Keratinocyte (primary cell): Measurements from ENCODE around the gene KIFC1. TPM values are rescaled to one million over a fixed set of nuclear protein-coding genes. Genes with fewer than 3 reads are reported as not detected.

Experiments used
- DNase-seq: peaks from one replicate; pipeline ENCODE4 v3.0.0-alpha.2; 2011; ENCODE audit warnings: low read depth, missing footprints, low spot score
- FAIRE-seq: peaks from 2 replicates; lab custom pipeline; 2011; peaks lifted over from hg19 to GRCh38; lab: Jason Lieb, UNC
- H2AFZ ChIP-seq: 2 replicates; pipeline ENCODE4 v1.6.0; 2012; ENCODE audit warnings: low read length, control low read depth, inconsistent platforms; ENCODE audit not compliant: control insufficient read depth
- H3K27ac ChIP-seq: 2 replicates; pipeline ENCODE4 v1.5.1; 2011; ENCODE audit warnings: low read length; ENCODE audit not compliant: control insufficient read depth, insufficient read depth
- H3K27me3 ChIP-seq: 3 replicates; pipeline ENCODE4 v1.6.0; 2011; ENCODE audit warnings: low read length; ENCODE audit not compliant: control insufficient read depth, insufficient read depth; ENCODE audit errors: extremely low read depth
- H3K36me3 ChIP-seq, 2 experiments: 2 replicates in 1 of 2; 3 replicates in 1 of 2; pipeline ENCODE4 v1.5.1; 2011; ENCODE audit warnings: low read length in 2 of 2, mild to moderate bottlenecking in 1 of 2; ENCODE audit not compliant: control insufficient read depth in 2 of 2, insufficient read depth in 2 of 2; ENCODE audit errors: extremely low read depth in 1 of 2
- H3K4me1 ChIP-seq: 3 replicates; pipeline ENCODE4 v1.5.1; 2011; ENCODE audit warnings: low read length; ENCODE audit not compliant: control insufficient read depth, insufficient read depth; ENCODE audit errors: extremely low read depth
- H3K4me2 ChIP-seq: 3 replicates; pipeline ENCODE4 v1.6.0; 2011; ENCODE audit warnings: low read depth, low read length; ENCODE audit not compliant: control insufficient read depth, insufficient read depth; ENCODE audit errors: extremely low read depth
- H3K4me3 ChIP-seq, 3 experiments: fragments of 200-600 bp in 1 of 3; sonication (generic) in 1 of 3; 2 replicates in 2 of 3; 3 replicates in 1 of 3; pipeline ENCODE4 v1.5.1; 2011 to 2016; ENCODE audit warnings: low read length in 3 of 3, mild to moderate bottlenecking in 3 of 3, control low read depth in 2 of 3, inconsistent platforms in 1 of 3, low read depth in 1 of 3, mixed read lengths in 1 of 3, mixed run types in 1 of 3, moderate library complexity in 1 of 3; ENCODE audit not compliant: control insufficient read depth in 2 of 3, insufficient read depth in 2 of 3; ENCODE audit errors: extremely low read depth in 1 of 3
- H3K79me2 ChIP-seq: 2 replicates; pipeline ENCODE4 v1.6.0; 2012; ENCODE audit warnings: low read length; ENCODE audit not compliant: control insufficient read depth, insufficient read depth
- H3K9ac ChIP-seq: 3 replicates; pipeline ENCODE4 v1.6.0; 2011; ENCODE audit warnings: low read length; ENCODE audit not compliant: control insufficient read depth, insufficient read depth; ENCODE audit errors: extremely low read depth
- H3K9me1 ChIP-seq: 3 replicates; pipeline ENCODE4 v1.6.0; 2011; ENCODE audit warnings: low read length; ENCODE audit not compliant: control insufficient read depth, insufficient read depth; ENCODE audit errors: extremely low read depth
- H3K9me3 ChIP-seq: 2 replicates; pipeline ENCODE4 v1.5.1; 2012; ENCODE audit warnings: low read depth, low read length; ENCODE audit not compliant: control insufficient read depth
- H4K20me1 ChIP-seq: 3 replicates; pipeline ENCODE4 v1.6.0; 2011; ENCODE audit warnings: low read length; ENCODE audit not compliant: control insufficient read depth, insufficient read depth; ENCODE audit errors: extremely low read depth
- EZH2 ChIP-seq: IDR thresholded peaks from one replicate; pipeline ENCODE4 v1.6.1; 2012; ENCODE audit warnings: inconsistent platforms, mild to moderate bottlenecking, low read length, moderate library complexity
- dilution Hi-C: fragments of 300-500 bp; cut with MboI; formaldehyde crosslinking; loops from one replicate; pipeline ENCODE4 v1.7.0; 2020; ENCODE audit warnings: low sequenced_read_pairs; ENCODE audit not compliant: extremely low pct_ligation_motif_present
- polyA plus RNA-seq, 5 experiments: library from polyadenylated mRNA; depleted of rRNA in 3 of 5; stranded (reverse) in 3 of 5; stranded (forward) in 1 of 5; unstranded in 1 of 5; fragments of >200 nt; gene quantifications; 1 replicate in 1 of 5; 2 replicates in 3 of 5; 3 replicates in 1 of 5; pipeline versions ENCODE4 v1.2.1 to v1.2.3, GENCODE V29; 2011 to 2012; ENCODE audit warnings: missing spikeins in 2 of 5, low read depth in 1 of 5, low replicate concordance in 1 of 5
- TF ChIP-seq, protein P1 (sequence below), 3 experiments: IDR thresholded peaks in 1 of 3; conservative IDR thresholded peaks in 1 of 3; optimal IDR thresholded peaks in 1 of 3; 2 replicates in 2 of 3; 3 replicates in 1 of 3; pipeline versions ENCODE3 to v1.5.1; 2011; ENCODE audit warnings: low read length in 3 of 3, mild to moderate bottlenecking in 3 of 3, moderate library complexity in 2 of 3, control low read depth in 1 of 3, inconsistent platforms in 1 of 3; ENCODE audit not compliant: insufficient read depth in 2 of 3; ENCODE audit errors: extremely low read depth in 1 of 3

KIFC1 gene
- polyA plus RNA-seq, 1 donor (not counting 4 experiments of a cell fraction or from before 2014, with no cell fraction given) = 20.0 TPM

- Histone ChIP-seq H3K79me2 (peaks cover 2% of the 10 kb centered on the region), H4K20me1 (no peaks in the 10 kb centered on the region), H3K9me1 (no peaks in the 10 kb centered on the region), H3K27ac (no peak overlapping the region), H3K4me1 (peaks cover 32% of the 10 kb centered on the region), H3K36me3 (peaks cover 3 to 10% of the 10 kb centered on the region in 2 experiments), H3K4me2 (no peak overlapping the region), H3K9me3 (no peaks in the 10 kb centered on the region), H2AFZ (no peak overlapping the region), H3K27me3 (no peaks in the 10 kb centered on the region), H3K4me3 (no peak overlapping the region), H3K9ac (no peak overlapping the region)
- dilution Hi-C loops = no loop called here
- FAIRE-seq (no peak), DNase-seq (no peak)
- TF ChIP-seq EZH2 = no peak
- TF ChIP-seq, protein P1, sequence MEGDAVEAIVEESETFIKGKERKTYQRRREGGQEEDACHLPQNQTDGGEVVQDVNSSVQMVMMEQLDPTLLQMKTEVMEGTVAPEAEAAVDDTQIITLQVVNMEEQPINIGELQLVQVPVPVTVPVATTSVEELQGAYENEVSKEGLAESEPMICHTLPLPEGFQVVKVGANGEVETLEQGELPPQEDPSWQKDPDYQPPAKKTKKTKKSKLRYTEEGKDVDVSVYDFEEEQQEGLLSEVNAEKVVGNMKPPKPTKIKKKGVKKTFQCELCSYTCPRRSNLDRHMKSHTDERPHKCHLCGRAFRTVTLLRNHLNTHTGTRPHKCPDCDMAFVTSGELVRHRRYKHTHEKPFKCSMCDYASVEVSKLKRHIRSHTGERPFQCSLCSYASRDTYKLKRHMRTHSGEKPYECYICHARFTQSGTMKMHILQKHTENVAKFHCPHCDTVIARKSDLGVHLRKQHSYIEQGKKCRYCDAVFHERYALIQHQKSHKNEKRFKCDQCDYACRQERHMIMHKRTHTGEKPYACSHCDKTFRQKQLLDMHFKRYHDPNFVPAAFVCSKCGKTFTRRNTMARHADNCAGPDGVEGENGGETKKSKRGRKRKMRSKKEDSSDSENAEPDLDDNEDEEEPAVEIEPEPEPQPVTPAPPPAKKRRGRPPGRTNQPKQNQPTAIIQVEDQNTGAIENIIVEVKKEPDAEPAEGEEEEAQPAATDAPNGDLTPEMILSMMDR (optimal IDR thresholded peaks at IDR 0.05 in 1 of 3, IDR thresholded peaks at IDR 0.05 in 1 of 3, conservative IDR thresholded peaks at IDR 0.05 in 1 of 3; ENCODE audit: extremely low read depth in 1 of 3, insufficient read depth in 2 of 3, low read length in 3 of 3) = no peak
Measured at GRCh38 chr6:33433001-33433543, 41.4 kb downstream of the KIFC1 start.

DNA sequence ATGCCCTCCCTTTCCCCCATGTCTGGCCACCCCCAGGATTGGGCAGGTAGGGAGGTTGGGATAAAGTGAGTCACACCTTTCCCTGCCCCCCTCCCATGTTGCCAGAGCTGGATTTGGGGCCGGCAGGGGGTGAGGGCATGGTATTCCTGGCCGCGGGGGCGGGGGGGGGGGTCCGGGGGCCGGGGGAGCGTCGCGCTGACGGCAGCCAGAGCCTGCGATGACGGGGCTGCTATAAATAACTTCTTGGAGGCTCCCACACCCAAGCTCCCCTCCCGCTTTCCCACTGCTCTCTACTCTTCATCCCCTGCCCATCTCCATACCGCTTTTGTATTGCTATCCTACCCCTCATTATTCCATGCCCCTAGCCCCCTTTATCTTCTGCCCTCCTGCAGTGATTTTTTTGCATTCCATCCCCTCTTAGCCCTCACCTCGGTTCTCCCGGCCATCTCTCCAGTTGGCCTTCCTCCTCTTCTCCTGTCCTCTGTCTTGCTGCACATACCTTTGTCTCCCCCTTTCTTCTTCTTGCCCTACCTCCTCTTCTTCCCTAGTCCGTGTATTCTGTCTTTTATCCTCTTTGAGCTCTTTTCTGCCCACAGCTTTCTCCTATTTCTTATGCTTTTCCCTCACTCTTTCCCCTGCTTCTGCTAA lies 42.0 kb downstream of the KIFC1 start:
- H3K36me3 ChIP-seq = peaks cover 7 to 14% of the 10 kb centered on the region in 2 experiments
- DNase-seq (no peak), FAIRE-seq (no peak)
- H3K9ac ChIP-seq = no peak overlapping the region
- no peak overlapping the region for H3K4me3 ChIP-seq
- no peak for TF ChIP-seq EZH2
- TF ChIP-seq, protein P1 (optimal IDR thresholded peaks at IDR 0.05 in 1 of 3, IDR thresholded peaks at IDR 0.05 in 1 of 3, conservative IDR thresholded peaks at IDR 0.05 in 1 of 3; ENCODE audit: extremely low read depth in 1 of 3, insufficient read depth in 2 of 3, low read length in 3 of 3) = no peak
- H4K20me1 ChIP-seq = no peaks in the 10 kb centered on the region
- H3K4me2 ChIP-seq = no peak overlapping the region
- no peaks in the 10 kb centered on the region for H3K9me3 ChIP-seq
- no peak overlapping the region for H2AFZ ChIP-seq
- dilution Hi-C loops = no loop called here
- no peak overlapping the region for H3K27ac ChIP-seq
- H3K9me1 ChIP-seq = no peaks in the 10 kb centered on the region
- H3K27me3 ChIP-seq = no peaks in the 10 kb centered on the region
- H3K4me1 ChIP-seq = peaks cover 27% of the 10 kb centered on the region
- H3K79me2 ChIP-seq = peaks cover 2% of the 10 kb centered on the region
